ENCODE data around the gene USP6.
"Not testable (repeated sequence)": the region's sequence is repeated elsewhere in the genome, so short reads cannot be mapped to it uniquely, and the experiment has no call there.

Gene USP6

GRCh38 chr17:5115673-5116651 is at the start of gene USP6:
TSS of gene USP6 (plus strand) at chr17:5116032. CDS start at chr17:5130368, 14,336 bp downstream.
- DNase-seq: no peak

GRCh38 chr17:5068236-5068635 is 47.6 kb upstream of the USP6 start:
- no peak for DNase-seq

- no peak for DNase-seq
These were observed 46.1 kb upstream of the USP6 start for GRCh38 chr17:5069724-5070123.

GRCh38 chr17:5075472-5075871 is 40.4 kb upstream of the USP6 start:
- not testable (repeated sequence) for DNase-seq

- not testable (repeated sequence) for DNase-seq
These were observed 38.6 kb upstream of the USP6 start for GRCh38 chr17:5077275-5077674.

- no peak for DNase-seq
These were observed 38.1 kb upstream of the USP6 start for GRCh38 chr17:5077781-5078105.

- DNase-seq: peak; percentile 74
These were observed 37.5 kb upstream of the USP6 start, which contains the start of gene ZFP3 for GRCh38 chr17:5078106-5079028. TSS of gene ZFP3 (plus strand) at chr17:5078467. CDS start at chr17:5091505, 13,038 bp downstream.

- no peak for DNase-seq
These were observed 35.2 kb upstream of the USP6 start for GRCh38 chr17:5080591-5080990.

GRCh38 chr17:5092218-5093010 is 23.4 kb upstream of the USP6 start:
- DNase-seq: no peak

- no peak for DNase-seq
These were observed 19.1 kb upstream of the USP6 start for GRCh38 chr17:5096731-5097100.

GRCh38 chr17:5097101-5097834 is 18.6 kb upstream of the USP6 start:
- DNase-seq: no peak

GRCh38 chr17:5099271-5099670 is 16.6 kb upstream of the USP6 start:
- no peak for DNase-seq

GRCh38 chr17:5100832-5101231 is 15.0 kb upstream of the USP6 start:
- no peak for DNase-seq

GRCh38 chr17:5110816-5111215 is 5.0 kb upstream of the USP6 start:
- no peak for DNase-seq

GRCh38 chr17:5111402-5112204 is 4.2 kb upstream of the USP6 start, which contains the start of gene ZNF232:
TSS of gene ZNF232 (minus strand) at chr17:5111878. CDS start at chr17:5111822, 56 bp downstream.
- DNase-seq: peak; percentile 92

GRCh38 chr17:5118219-5118618 is 2.4 kb downstream of the USP6 start:
- no peak for DNase-seq

GRCh38 chr17:5120036-5120435 is 4.2 kb downstream of the USP6 start:
- DNase-seq: no peak

- DNase-seq: not testable (repeated sequence)
These were observed 4.8 kb downstream of the USP6 start for GRCh38 chr17:5120436-5121185.

- DNase-seq: no peak
These were observed 5.5 kb downstream of the USP6 start for GRCh38 chr17:5121186-5121841.

- DNase-seq: not testable (repeated sequence)
These were observed 6.2 kb downstream of the USP6 start for GRCh38 chr17:5122056-5122455.
